MM.1S (cell line): Measurements from ENCODE around the gene POLD4.

Experiments used
- DNase-seq: peaks from one replicate; pipeline ENCODE4 v3.0.0-alpha.2; 2015
- H2AFZ ChIP-seq: fragments of 300-600 bp; sonication (generic); 2 replicates; pipeline ENCODE4 v1.6.0; 2016; ENCODE audit warnings: antibody characterized with exemption, low read length
- H3F3A ChIP-seq: fragments of 300-600 bp; sonication (generic); 2 replicates; pipeline ENCODE4 v1.6.1; 2016; ENCODE audit warnings: mild to moderate bottlenecking, antibody characterized with exemption, low read length, moderate library complexity, mixed read lengths; ENCODE audit not compliant: insufficient read depth
- H3K27ac ChIP-seq: fragments of 300-600 bp; sonication (generic); 2 replicates; pipeline ENCODE4 v1.5.1; 2016; ENCODE audit warnings: mild to moderate bottlenecking, low read length
- H3K27me3 ChIP-seq: fragments of 300-600 bp; sonication (generic); replicated peaks from 2 replicates; pipeline ENCODE4 v1.6.0; 2016; ENCODE audit warnings: low read length; ENCODE audit not compliant: insufficient read depth
- H3K36me3 ChIP-seq: fragments of 300-600 bp; sonication (generic); replicated peaks from 2 replicates; pipeline ENCODE4 v1.6.1; 2016; ENCODE audit warnings: mild to moderate bottlenecking, low read length, mixed read lengths; ENCODE audit not compliant: insufficient read depth
- H3K4me1 ChIP-seq: fragments of 300-600 bp; sonication (generic); 2 replicates; pipeline ENCODE4 v1.6.1; 2016; ENCODE audit warnings: low read length, mixed read lengths
- H3K4me2 ChIP-seq: fragments of 300-600 bp; sonication (generic); 2 replicates; pipeline ENCODE4 v1.6.0; 2016; ENCODE audit warnings: low read depth, low read length
- H3K4me3 ChIP-seq: fragments of 300-600 bp; sonication (generic); 2 replicates; pipeline ENCODE4 v1.5.1; 2016; ENCODE audit warnings: low read length, mixed read lengths
- H3K79me2 ChIP-seq: fragments of 300-600 bp; sonication (generic); 2 replicates; pipeline ENCODE4 v1.6.1; 2016; ENCODE audit warnings: mixed run types, low read length, mixed read lengths
- H3K9ac ChIP-seq: fragments of 300-600 bp; sonication (generic); 2 replicates; pipeline ENCODE4 v1.6.1; 2016; ENCODE audit warnings: low read length, mixed read lengths
- H3K9me2 ChIP-seq: fragments of 300-600 bp; sonication (generic); replicated peaks from 2 replicates; pipeline ENCODE4 v1.6.1; 2016; ENCODE audit warnings: mild to moderate bottlenecking, low read length, mixed read lengths; ENCODE audit not compliant: insufficient read depth
- H3K9me3 ChIP-seq: fragments of 300-600 bp; sonication (generic); replicated peaks from 2 replicates; pipeline ENCODE4 v1.6.1; 2016; ENCODE audit warnings: mild to moderate bottlenecking, low read length, mixed read lengths; ENCODE audit not compliant: insufficient read depth
- H4K20me1 ChIP-seq: fragments of 300-600 bp; sonication (generic); 2 replicates; pipeline ENCODE4 v1.6.1; 2016; ENCODE audit warnings: mild to moderate bottlenecking, low read length, moderate library complexity, mixed read lengths; ENCODE audit not compliant: insufficient read depth
- CTCF ChIP-seq: fragments of 300-600 bp; sonication (generic); IDR thresholded peaks from 2 replicates; pipeline ENCODE4 v1.5.1; 2016; ENCODE audit warnings: antibody characterized with exemption, low read length, mixed read lengths
- EZH2 ChIP-seq: fragments of 300-600 bp; sonication (generic); optimal IDR thresholded peaks from 2 replicates; pipeline ENCODE3; 2017; ENCODE audit warnings: low read depth, mild to moderate bottlenecking, antibody characterized with exemption, low read length, mixed read lengths
- EZH2phosphoT487 ChIP-seq: fragments of 300-600 bp; sonication (generic); IDR thresholded peaks from 2 replicates; pipeline ENCODE4 v1.6.1; 2018; ENCODE audit warnings: antibody characterized with exemption, low read length

POLD4 gene

GRCh38 chr11:67396259-67396581 is 42.9 kb upstream of the POLD4 start:
- Histone ChIP-seq H3K4me3 (no peak overlapping the region), H3K9me3 (no peaks in the 10 kb centered on the region), H2AFZ (no peak overlapping the region), H3K27ac (no peak overlapping the region), H4K20me1 (no peaks in the 10 kb centered on the region), H3K79me2 (peaks cover 88% of the 10 kb centered on the region), H3K9ac (no peak overlapping the region), H3F3A (peaks cover 12% of the 10 kb centered on the region), H3K4me1 (peaks cover 9% of the 10 kb centered on the region; the same call in 1 of the 2 replicates), H3K36me3 (no peaks in the 10 kb centered on the region), H3K9me2 (no peaks in the 10 kb centered on the region), H3K4me2 (no peak overlapping the region), H3K27me3 (no peaks in the 10 kb centered on the region)
- DNase-seq, result no peak
- TF ChIP-seq EZH2, result no peak
- TF ChIP-seq EZH2phosphoT487, result no peak
- no peak for TF ChIP-seq CTCF

GRCh38 chr11:67395555-67396258 is 42.4 kb upstream of the POLD4 start:
- H3K36me3 ChIP-seq, result no peaks in the 10 kb centered on the region
- H3K27ac ChIP-seq, result no peak overlapping the region

GRCh38 chr11:67393990-67394389 is 40.6 kb upstream of the POLD4 start:
- no peak overlapping the region for H2AFZ ChIP-seq
- no peak overlapping the region for H3K9ac ChIP-seq
- peaks cover 19% of the 10 kb centered on the region for H3F3A ChIP-seq
- TF ChIP-seq EZH2phosphoT487, result no peak
- TF ChIP-seq CTCF, result no peak
- TF ChIP-seq EZH2, result no peak
- H3K9me2 ChIP-seq, result no peaks in the 10 kb centered on the region
- no peaks in the 10 kb centered on the region for H3K36me3 ChIP-seq
- no peaks in the 10 kb centered on the region for H3K27me3 ChIP-seq
- H3K79me2 ChIP-seq, result peaks cover 73% of the 10 kb centered on the region
- H3K27ac ChIP-seq, result no peak overlapping the region
- H3K4me3 ChIP-seq, result no peak overlapping the region
- H3K4me2 ChIP-seq, result no peak overlapping the region
- no peaks in the 10 kb centered on the region for H4K20me1 ChIP-seq
- H3K9me3 ChIP-seq, result no peaks in the 10 kb centered on the region
- H3K4me1 ChIP-seq, result peaks cover 9% of the 10 kb centered on the region
- no peak for DNase-seq

More at GRCh38 chr11:67395555-67396258, 42.4 kb upstream of the POLD4 start:
- H3K9me3 ChIP-seq, result no peaks in the 10 kb centered on the region
- peaks cover 85% of the 10 kb centered on the region for H3K79me2 ChIP-seq
- H4K20me1 ChIP-seq, result no peaks in the 10 kb centered on the region
- no peak for TF ChIP-seq EZH2
- no peak for TF ChIP-seq CTCF
- TF ChIP-seq EZH2phosphoT487, result no peak
- peaks cover 14% of the 10 kb centered on the region for H3F3A ChIP-seq
- DNase-seq, result no peak
- no peaks in the 10 kb centered on the region for H3K9me2 ChIP-seq
- H3K27me3 ChIP-seq, result no peaks in the 10 kb centered on the region
- peaks cover 9% of the 10 kb centered on the region; the same call in 1 of the 2 replicates for H3K4me1 ChIP-seq
- no peak overlapping the region for H2AFZ ChIP-seq
- H3K4me3 ChIP-seq, result no peak overlapping the region
- H3K9ac ChIP-seq, result no peak overlapping the region
- no peak overlapping the region for H3K4me2 ChIP-seq
